GM18508 (cell line): Measurements from ENCODE around the gene ADCY9.
"Not testable (repeated sequence)": the region's sequence is repeated elsewhere in the genome, so short reads cannot be mapped to it uniquely, and the experiment has no call there.

Experiments used
- ATAC-seq: cut with Tn5 transposase; IDR thresholded peaks from one replicate; pipeline ENCODE4 v1.9.1; 2021; ENCODE audit warnings: moderate number of reproducible peaks; ENCODE audit not compliant: insufficient read depth, unreplicated experiment

The ADCY9 gene

DNA sequence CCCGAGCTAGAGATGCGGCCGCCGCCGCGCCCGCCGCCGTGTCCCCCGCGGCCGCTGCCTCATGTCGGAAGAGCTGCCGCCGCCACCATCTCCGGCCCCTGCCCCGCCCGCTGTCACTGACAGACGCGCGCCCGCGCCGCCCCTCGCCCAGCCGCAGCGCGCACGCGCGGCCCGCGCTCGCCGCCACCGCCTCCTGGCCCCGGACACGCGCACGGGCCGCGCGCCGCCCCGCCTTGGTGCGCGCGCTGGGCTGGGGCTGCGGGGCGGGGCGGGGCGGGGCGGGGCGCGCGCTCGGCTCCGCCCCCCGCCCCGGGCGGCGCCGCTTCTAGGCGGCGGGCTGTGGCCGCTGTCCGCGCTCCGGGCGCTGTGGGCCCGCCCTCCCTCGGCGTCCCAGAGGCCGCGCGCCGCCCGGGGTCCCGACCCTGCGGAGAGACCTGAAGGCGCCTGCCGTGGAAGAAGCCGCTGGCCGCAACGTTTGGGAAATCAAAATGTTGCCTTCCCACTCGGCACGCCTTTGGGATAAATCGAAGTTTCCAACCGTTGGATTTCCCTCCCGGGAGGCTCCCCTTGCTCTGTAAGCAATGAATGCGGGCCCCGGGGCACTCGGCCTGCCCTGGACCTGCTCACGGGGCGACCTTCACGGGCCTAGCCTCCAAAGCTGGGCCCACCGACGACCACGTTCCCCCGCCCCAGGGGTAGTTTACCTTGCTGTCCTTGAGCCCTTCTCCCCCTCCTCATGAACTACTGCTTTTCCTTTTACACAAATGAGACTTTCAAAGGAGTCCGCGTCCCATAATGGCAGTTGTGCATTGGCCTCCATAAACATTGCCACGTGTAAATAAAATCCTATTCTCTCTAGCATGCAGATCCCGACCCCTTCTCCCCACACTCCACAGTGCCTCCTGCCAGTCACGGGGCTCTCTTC lies at the start of gene ADCY9:
Gene ADCY9, minus strand, starts transcription at position 118 of the 925 bp plus-strand sequence. CDS start 1,000 bp downstream, outside the sequence.
- ATAC-seq: no peak

DNA sequence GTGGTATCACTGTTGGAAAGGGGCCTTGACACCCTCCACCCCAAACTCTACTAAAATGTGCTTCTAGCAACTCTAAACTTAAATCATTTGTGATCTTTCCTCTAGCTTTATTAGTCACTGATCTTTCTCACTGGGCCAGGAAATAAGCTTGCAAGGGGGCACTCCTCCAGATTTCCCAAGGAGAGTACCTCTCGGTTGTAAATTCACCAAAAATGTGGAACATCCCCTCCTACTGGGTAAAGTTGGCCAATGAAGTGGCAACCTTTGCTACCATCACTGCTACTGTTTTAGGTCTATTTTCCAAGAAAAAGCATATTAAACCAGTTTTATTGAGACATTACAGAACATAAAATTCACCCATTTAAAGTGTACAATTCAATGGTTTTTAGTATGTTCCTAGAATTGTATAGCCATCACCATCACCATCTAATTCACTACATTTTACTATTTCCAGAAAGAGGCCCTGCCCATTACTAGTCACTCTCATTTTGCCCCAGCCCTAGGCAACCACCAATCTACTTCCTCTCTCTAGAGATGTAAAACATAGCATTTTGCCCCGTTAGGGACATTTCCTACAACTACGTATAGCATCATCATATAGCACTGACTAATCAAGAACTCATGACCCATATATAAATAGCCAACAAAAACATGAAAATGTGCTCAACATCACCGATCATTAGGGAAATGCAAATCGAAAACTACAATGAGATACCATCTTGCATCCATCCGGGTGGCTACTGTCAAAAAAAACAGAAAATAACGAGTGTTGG lies 44.6 kb upstream of the ADCY9 start:
- no peak for ATAC-seq

DNA sequence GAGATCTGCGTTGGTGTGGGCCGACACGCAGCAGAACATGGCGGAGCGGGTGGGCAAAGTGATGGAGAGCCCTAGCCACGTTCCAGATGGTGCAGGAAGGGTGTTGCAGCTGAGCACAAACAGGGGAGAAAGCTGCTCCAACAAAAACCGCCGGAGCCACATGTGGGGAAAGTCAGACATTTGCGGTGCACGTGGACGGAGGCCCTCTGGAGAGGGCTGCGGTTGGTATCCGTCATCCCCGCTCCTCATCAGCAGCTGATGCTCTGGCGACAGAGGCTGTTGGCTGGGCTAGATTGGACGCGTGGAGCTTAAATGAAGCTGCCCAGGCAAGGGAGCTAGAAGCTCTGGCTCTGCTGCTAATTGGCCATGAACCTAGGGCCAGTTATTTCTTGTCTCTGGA lies 43.5 kb upstream of the ADCY9 start:
- no peak for ATAC-seq

DNA sequence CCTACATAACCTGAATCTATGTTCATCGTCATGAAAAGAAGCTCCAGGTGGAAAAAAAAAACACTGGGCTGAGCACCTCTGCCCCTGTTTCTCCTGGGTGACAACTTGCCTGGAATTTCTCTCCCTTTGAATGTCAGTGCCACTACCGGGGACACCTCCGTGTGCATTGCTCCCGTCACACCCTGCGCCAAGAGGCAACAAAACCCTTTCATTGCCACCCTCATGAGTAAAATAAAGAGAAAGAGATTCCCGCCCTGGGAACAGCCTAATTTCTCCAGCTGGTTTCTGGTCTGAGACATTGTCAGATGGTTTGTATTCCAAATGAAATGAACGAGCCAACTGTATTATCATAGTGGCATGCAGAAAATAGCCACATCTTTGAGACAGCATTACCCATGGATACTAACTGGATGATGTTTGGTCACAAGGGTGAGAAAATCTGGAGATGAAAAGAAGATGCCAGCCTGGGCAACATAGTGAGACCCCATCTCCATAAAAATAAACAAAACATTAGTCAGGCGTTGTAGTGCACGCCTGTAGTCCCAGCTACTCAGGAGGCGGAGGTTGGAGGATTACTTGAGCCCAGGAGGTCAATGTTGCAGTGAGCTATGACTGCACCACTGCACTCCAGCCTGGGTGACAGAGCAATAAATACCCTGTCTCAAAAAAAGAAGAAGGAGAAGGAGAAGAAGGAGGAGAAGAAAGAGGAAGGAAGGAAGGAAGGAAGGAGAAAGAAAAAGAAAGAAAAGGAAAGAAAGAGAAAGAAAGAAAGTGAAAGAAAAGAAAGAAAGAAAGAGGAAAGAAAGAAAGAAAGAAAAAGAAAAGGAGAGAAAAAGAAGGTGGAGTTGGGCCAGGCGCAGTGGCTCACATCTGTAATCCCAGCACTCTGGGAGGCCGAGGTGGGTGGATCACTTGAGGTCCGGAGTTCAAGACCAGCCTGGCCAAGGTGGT lies 42.2 kb upstream of the ADCY9 start:
- ATAC-seq: no peak

DNA sequence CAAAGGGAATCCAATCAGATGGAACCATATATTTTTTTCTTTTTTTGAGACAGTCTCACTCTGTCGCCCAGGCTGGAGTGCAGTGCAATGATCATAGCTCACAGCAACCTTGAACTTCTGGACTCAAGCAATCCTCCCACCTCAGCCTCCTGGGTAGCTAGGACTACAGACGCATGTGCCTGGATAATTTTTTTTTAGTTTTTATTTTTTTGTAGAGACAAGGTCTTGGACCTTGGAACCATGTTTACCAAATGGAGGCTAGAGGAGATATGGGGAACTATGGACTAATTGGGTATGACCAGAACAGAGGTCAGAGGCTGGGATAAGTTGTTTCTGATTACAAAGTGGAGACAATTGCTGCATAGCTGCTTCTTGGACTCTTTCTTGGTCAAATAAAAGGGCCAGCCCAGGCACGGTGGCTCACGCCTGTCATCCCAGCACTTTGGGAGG lies 41.2 kb upstream of the ADCY9 start:
- ATAC-seq: no peak

DNA sequence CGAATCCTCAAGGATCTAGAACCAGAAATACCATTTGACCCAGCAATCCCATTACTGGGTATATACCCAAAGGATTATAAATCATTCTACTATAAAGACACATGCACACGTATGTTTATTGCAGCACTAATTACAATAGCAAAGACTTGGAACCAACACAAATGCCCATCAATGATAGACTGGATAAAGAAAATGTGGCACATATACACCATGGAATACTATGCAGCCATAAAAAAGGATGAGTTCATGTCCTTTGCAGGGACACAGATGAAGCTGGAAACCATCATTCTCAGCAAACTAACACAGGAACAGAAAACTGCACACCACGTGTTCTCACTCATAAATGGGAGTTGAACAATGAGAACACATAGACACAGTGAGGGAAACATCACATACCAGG lies 40.3 kb upstream of the ADCY9 start:
- ATAC-seq: not testable (repeated sequence)

DNA sequence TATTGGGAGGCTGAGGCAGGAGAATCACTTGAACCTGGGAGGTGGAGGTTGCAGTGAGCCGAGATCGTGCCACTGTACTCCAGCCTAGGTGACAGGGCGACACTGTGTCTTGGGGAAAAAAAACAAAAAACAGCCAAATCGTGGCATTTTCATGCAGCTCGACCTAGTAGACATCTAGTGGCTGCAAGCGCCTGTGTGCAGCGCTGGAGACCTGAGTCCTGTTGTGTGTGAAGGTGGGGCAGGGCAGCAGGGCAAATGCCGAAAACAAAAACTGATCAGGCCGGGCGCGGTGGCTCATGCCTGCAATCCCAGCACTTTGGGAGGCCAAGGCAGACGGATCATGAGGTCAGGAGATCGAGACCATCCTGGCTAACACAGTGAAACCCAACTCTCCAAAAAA lies 37.1 kb upstream of the ADCY9 start:
- not testable (repeated sequence) for ATAC-seq

DNA sequence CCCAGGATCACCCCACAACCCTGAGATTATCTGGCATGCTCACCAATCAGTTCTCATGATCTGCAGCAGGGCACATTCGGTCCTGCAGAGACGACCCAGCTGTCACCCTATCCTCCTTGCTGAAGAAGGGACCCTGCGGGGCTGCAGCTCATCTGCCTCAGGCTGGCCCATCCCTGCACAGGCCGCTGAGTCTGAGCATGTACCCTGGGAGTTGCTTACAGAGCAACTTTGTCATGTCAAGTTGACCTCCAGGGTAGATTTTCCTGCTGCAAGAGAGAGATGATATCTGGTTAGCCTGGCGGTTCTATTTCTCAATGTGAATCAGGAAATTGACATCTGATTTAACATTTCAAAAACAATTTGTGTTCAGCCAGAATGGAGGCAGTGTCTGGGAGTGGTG lies 36.0 kb upstream of the ADCY9 start:
- no peak for ATAC-seq

DNA sequence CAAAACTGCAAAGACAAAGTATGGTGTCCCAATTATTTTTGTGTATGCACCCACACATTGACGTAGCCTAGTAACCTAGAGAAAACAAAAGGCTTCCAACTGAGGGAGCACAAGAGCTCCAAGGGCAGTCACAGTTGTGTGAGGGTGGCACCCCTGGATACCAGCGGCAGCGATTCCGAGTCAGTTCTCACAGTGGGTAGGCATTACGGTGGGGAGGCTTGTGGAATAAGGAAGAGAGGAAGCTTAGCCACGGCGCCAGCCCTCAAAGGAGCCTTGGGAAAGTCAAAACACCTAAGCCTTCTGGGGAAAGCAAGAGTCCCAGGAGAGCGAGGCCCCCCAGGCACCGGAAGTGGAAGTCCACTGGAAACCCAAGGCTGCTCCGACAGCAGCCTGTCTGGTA lies 31.0 kb upstream of the ADCY9 start:
- no peak for ATAC-seq

DNA sequence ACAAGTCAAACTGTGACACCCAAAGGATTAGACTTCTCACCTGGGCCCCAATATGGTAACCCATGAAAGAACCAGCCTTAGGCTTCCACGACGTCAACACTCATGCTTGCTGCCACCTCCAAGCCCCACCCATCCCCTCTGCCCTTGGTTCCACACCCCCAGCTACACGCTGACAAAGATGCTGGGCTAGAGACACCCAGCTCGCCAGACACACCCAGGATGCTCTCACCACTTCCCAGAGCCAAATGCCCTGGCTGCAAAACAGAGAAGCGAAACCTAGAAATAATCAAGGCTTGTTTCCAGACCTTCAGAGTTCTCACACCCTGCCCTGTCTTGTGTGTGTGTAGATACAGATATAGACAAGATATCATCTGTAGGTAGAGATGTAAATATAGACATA lies 26.0 kb upstream of the ADCY9 start:
- ATAC-seq: no peak

DNA sequence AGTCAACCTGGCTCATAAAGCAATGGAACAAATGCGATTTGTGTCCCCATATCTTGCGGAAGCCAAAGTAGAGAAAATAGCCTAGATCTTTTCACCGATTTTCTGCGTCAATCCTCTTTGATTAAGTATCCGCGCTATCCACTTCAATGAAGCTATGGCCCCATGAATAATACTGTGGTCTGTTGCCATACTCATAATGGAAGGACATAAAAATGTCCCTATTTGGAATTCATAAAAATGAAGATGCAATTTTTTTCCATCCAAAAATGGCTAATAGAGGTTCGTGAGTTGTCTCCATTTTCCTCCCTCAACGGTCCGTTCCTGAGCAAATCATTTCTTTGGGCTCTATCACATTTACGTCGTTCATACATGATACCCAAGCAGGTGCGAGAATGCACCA lies 25.4 kb upstream of the ADCY9 start:
- no peak for ATAC-seq

DNA sequence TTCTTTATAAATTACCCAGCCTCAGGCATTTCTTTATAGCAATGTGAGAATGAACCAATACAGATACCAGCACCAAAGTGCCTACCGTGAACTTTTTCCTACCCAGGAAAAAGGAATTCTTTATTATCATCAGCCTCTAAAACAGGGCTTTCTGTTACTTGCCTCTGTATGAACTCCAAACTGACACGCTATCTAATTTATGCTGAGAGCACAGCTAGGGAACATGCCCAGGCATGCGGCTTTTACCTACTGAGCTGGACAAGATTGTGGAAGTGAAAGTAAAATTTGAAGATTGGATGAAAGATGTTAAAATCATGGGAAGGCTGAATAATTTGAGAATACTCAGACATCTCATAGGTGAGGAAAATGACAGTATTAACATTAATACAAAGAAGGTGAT lies 24.4 kb upstream of the ADCY9 start:
- no peak for ATAC-seq

DNA sequence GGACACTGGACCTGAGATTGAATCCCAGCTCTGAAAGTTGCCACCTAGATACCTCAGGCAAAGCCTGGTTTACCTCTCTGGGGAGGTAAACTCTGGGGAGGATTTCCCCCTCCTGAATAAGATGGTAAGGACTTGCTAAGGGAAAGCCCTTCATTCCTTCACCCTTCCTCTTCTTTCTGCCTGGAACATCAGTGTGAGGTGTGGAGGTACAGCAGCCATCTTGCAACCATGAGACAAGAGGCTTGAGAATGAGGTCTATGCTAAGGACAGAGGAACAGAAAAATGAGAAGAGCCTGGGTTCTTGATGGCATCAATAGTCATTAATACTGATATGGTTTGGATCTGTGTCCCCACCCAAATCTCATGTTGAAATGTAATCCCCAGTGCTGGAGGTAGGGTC lies 23.7 kb upstream of the ADCY9 start:
- ATAC-seq: no peak

DNA sequence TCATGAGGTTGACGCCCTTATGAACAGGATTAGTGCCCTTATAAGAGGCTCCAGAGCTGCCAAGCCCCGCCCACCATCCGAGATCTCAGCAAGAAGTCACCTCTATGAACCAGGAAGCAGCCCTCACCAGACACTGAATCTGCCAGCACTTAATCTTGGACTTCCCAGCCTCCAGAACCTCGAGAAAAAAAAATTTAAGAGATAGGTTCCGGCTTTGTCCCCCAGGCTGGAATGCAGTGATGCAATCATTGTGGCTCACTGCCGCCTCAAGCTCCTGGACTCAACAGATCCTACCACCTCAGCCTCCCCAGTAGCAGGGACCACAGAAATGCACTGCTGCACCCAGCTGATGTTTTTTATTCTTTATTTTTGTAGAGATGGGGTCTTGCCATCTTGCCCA lies 22.5 kb upstream of the ADCY9 start:
- ATAC-seq: no peak

DNA sequence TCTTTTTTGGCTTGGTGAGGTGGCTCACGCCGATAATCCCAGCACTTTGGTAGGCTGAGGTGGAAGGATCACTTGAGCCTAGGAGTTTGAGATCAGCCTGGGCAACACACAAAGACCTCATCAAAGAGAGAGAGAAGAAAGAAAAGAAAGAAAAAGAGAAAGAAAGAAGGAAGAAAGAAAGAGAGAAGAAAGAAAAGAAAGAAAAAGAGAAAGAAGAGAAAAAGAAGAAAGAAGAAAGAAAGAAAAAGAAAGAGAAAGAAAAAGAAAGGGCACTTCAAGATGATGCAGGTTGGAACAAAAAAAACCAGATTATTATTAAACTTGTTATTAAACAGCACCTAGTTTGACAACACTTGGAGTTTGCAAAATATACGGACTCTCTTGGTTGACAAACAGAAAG lies 21.2 kb upstream of the ADCY9 start:
- ATAC-seq: no peak

DNA sequence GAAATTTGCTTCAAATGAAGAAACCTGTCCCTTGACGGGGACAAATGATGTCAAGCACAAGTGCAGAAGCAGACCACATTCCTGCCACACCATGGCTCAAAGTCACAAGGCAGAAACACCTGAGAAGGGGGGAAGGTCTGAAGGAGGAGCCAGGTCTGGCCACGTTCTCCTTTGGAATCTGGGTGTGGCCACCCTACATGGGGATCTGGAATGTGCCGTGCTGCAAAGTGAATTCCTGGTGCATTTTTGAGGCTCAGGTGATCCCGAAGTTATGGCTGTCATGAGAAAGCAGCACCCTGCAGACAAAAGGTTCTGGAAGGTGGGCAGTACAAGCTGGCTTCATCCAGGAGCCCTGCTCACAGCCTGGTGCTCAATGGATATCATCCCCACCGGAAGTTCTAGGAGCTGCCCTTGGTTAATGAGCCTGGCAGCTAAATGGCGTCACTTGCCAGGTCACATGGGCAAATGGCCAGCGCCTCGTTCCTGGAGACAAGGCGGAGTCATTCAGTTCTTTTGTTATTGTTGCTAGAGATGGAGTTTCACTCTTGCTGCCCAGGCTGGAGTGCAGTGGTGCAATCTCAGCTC lies 20.1 kb upstream of the ADCY9 start:
- ATAC-seq: no peak

DNA sequence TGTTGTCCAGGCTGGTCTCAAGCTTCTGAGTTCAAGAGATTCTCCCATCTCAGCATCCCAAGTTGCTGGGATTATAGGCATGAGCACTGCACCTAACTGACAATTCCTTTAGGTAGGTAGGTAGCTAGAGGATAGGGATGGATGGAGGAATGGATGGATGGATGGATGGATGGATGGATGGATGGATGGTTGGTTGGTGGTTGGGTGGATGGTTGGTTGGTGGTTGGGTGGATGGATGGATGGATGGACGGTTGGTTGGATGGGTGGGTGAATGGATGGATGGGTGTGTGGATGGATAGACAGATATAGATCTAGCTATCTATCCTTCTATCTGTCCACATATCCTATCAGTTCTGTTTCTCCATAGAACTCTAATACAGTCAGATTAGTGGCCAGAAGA lies 19.3 kb upstream of the ADCY9 start:
- no peak for ATAC-seq

DNA sequence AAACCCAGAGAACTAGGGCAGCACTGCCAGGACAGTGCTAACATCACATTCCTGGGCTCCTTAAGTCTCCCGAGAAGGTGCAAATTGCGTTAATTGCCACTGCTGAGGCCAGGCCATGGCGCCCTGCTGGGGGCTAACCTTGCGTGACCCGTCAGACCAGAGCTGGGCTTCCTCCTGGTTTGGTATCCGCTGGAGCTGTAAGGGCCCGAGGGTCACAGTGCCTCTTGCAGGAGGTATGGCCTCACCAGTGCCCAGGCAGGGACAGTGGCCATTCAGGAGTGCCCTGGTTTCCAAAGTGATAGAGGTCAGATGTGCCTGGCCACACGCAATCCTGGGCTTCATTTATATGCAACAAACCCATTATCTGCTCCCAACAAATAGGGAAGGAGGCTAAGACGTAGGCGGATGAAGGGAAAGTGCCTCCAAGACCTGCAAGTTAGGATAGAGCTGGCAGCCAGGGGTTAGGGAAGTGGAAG lies 17.7 kb upstream of the ADCY9 start:
- no peak for ATAC-seq

DNA sequence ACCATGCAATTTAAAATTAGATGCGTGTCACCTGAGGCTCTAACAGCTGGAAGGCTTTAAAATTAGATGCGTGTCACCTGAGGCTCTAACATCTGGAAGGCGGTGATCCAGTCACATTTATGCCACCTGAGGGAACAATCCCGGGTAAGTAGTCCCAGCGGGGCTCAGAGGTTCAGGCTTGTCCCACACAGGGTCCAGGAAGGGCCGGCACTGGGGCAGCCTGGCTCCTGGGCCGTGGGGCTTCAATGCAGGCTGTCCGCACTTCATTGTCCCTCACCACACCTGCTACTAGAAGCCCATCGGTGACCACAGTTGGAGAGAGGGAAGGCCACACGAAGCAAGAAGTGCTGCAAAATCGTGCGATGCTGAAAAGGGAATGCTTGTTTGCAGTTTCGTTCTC lies 15.4 kb upstream of the ADCY9 start:
- no peak for ATAC-seq
